Lower leg skin (tissue), 4 donors: ENCODE data around the gene ST3GAL4. TPM values are rescaled to one million over a fixed set of nuclear protein-coding genes. Genes with fewer than 3 reads are reported as not detected.

Source experiments
- DNase-seq, 2 donors: peaks; one replicate each; pipeline ENCODE4 v3.0.0-alpha.2; 2019; ENCODE audit warnings: low spot score in 2 of 2
- H3K4me3 ChIP-seq: fragments of 200-600 bp; sonication (generic); 2 replicates; pipeline ENCODE4 v1.5.1; 2017; ENCODE audit warnings: mild to moderate bottlenecking, low read depth; ENCODE audit not compliant: poor library complexity, severe bottlenecking
- CTCF ChIP-seq, 3 donors: fragments of 450-650 bp; IDR thresholded peaks; one replicate each; pipeline ENCODE4 v1.5.1; 2016; ENCODE audit warnings: antibody characterized with exemption in 3 of 3, mild to moderate bottlenecking in 3 of 3, moderate library complexity in 2 of 3
- POLR2A ChIP-seq, 2 donors: fragments of 450-650 bp; IDR thresholded peaks; one replicate each; pipeline ENCODE4 v1.6.1; 2016 to 2017; ENCODE audit warnings: antibody characterized with exemption in 2 of 2, mild to moderate bottlenecking in 1 of 2, moderate library complexity in 1 of 2
- WGBS, 2 donors: methylation state at CpG; one replicate each; pipeline ENCODE4 v1.1.5; 2018; 5-methylcytosine and 5-hydroxymethylcytosine counted together
- intact Hi-C: fragments of 100-400 bp; cut with DNase I; formaldehyde crosslinking; loops from one replicate; pipeline ENCODE4 v1.15.0; 2023; ENCODE audit warnings: low total_unique reads
- total RNA-seq, 4 donors: library from RNA; depleted of rRNA; stranded (reverse); fragments of >200 nt; gene quantifications; one replicate each; pipeline ENCODE4 v1.1.0, GENCODE V29; 2016

ST3GAL4 gene
- total RNA-seq, 4 donors from 2014 or later, result 12.6 to 27.0 (median 17.1) TPM

GRCh38 chr11:126332221-126332711, 23.2 kb upstream of the ST3GAL4 start:
- intact Hi-C loops, result no loop called here
- TF ChIP-seq CTCF (IDR thresholded peaks at IDR 0.05) (no peak), POLR2A (IDR thresholded peaks at IDR 0.05) (no peak)
- DNase-seq, result peak in 1 of 2 donors; percentile 61
- 42 to 51% methylated on average over 5 of the region's 5 CpGs for WGBS, 2 donors
- no peak overlapping the region for H3K4me3 ChIP-seq

DNA sequence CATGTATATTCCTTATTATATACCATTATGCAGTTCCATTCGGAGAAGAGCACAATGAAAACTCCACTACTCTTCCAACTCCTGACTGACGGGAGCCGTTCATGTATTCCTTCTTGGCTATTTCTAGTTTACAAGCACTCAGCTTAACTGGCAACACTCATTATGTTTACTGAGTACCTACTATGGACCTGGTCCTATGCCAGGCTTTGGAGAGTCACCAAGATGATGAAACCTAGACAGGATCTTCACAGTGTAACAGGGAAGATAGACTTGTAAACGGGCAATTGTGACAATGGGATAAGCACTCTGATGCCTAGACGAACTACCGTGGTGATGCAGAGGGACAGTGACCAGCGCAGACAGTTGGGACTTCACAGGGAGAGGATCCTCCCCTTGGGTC, 22.3 kb upstream of the ST3GAL4 start:
- H3K4me3 ChIP-seq, result no peak overlapping the region
- no peak for DNase-seq
- no peak for TF ChIP-seq CTCF (IDR thresholded peaks at IDR 0.05)
- no peak for TF ChIP-seq POLR2A (IDR thresholded peaks at IDR 0.05)
- WGBS, 2 donors, result 86 to 96% methylated on average over 7 of the region's 7 CpGs
- intact Hi-C loops, result no loop called here

DNA sequence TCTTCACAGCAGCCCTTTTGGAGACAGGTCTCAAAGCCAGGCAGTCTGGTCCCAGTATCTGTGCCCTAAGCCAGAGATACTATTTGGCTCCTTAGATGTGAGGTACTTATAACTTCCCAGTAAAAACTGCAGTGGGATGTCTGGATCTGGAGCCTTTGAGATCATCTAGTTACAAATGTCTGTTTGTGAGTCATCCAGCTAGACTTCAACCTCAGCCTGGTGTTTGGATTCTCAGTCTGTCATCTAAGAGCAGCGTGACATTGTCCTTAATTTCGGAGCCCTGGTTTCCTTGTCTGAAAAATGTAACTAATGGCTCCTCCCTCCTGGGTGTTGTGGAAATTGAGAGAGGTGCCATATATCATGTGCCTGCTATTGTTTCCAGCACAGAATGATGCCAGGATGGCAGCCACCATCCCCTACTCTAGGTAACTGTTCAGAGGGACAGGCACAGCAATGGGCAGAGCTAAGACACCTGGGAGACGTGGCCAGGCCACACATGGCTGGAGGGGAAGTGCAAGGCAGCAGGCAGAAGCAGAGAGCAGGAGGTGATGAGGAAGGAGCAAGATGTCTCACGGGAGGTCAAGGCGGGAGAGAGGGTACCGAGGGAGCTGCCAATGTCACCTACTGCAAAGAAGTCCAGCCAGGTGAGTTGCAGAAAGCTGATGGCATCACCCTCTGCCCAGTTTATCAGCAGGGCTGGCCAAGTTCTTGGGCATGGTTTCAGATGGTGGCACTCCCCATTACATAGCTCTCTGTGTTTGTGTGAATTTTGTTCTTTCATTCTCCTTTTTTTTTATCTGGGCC, 20.6 kb upstream of the ST3GAL4 start:
- DNase-seq, result no peak
- H3K4me3 ChIP-seq, result no peak overlapping the region
- 87 to 91% methylated on average over 6 of the region's 6 CpGs for WGBS, 2 donors
- intact Hi-C loops, result no loop called here
- TF ChIP-seq POLR2A (IDR thresholded peaks at IDR 0.05) (no peak), CTCF (IDR thresholded peaks at IDR 0.05) (no peak)

GRCh38 chr11:126335463-126335760, 20.1 kb upstream of the ST3GAL4 start:
- intact Hi-C loops, result no loop called here
- no peak for DNase-seq
- WGBS, 2 donors, result 78 to 80% methylated on average over 5 of the region's 5 CpGs
- H3K4me3 ChIP-seq, result no peak overlapping the region
- TF ChIP-seq POLR2A (IDR thresholded peaks at IDR 0.05) (no peak), CTCF (IDR thresholded peaks at IDR 0.05) (no peak)

DNA sequence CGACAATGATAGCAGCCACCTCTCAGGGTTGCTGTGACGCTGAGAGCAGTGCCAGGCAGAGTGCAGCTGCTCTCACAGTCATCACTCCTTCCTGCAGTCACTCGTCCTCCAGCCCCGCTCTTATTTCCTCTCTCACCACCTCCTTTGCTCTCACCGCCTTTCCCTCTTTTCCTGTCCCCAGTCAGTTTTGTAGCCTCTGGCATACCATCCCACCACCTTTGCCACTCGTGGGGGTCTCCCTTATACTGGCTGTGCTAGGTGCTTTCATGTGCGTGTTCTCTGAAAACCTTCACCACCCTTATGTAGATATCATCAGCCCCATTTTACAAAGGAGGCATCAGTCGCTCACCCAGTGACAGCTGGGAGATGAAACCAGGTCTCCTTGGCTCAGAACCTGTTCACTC, 19.3 kb upstream of the ST3GAL4 start:
- TF ChIP-seq CTCF (IDR thresholded peaks at IDR 0.05), result no peak
- no peak for TF ChIP-seq POLR2A (IDR thresholded peaks at IDR 0.05)
- DNase-seq, result no peak

DNA sequence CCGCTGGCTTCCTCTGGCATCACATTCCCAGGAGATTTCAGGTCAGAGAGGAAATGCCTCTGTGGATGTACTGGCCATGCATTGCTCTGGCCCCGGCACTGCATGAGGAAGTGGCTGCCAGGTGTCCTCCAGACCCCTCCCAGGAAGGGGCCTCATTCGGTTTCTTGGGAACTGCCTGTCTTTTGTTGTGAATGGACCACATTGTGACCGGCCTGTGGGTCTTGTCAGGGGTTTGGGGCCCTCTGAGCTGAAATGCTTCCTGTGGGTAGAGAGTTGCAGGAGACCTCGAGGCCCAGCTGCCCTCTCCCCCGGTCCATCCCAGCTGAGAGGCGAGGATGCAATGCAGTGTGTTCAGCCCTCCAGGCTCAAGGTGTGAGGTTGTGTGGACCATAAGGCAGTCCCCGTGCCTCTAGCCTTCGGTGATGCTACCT, 18.8 kb upstream of the ST3GAL4 start:
- intact Hi-C loops, result no loop called here
- no peak for DNase-seq
- TF ChIP-seq CTCF (IDR thresholded peaks at IDR 0.05), result no peak
- TF ChIP-seq POLR2A (IDR thresholded peaks at IDR 0.05), result no peak
- no peak overlapping the region for H3K4me3 ChIP-seq
- WGBS, 2 donors, result 88 to 96% methylated on average over 7 to 9 of the region's 9 CpGs

More for the DNA sequence above, 19.3 kb upstream of the ST3GAL4 start:
- H3K4me3 ChIP-seq, result no peak overlapping the region
- 80 to 85% methylated on average over 8 of the region's 8 CpGs for WGBS, 2 donors
- intact Hi-C loops, result no loop called here
